ENCODE data around the gene PCSK5. TPM values are rescaled to one million over a fixed set of nuclear protein-coding genes. Genes with fewer than 3 reads are reported as not detected.

PCSK5 gene
- total and polyA plus RNA-seq, 2 donors (not counting 3 experiments of a cell fraction or from before 2014, with no cell fraction given) = 2.6 to 4.8 TPM

DNA sequence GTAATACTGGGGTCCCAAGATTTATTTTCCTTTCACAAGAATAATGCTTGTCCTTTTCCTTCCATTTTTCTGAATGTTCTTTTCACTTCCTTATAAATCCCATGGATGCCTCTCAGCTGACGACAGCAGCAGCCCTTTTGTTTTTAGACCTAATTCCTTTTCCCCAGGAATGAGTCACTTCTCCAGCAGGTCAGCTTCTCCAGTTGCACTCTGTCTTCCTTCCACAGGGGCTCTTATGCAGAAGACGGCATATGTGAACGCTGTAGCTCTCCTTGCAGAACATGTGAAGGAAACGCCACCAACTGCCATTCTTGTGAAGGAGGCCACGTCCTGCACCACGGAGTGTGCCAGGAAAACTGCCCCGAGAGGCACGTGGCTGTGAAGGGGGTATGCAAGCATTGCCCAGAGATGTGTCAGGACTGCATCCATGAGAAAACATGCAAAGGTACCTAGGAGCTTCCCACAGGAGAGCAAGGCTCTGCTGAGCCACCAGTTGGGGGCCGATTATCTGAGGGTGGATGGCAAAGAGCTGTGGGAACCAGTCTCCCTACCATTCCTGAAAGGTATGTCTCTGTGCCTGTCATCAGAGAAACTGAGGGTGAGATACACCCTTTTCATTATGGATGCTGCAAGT lies 430.8 kb downstream of the PCSK5 start:
- peaks cover 8% of the 10 kb centered on the region for H3K4me1 ChIP-seq (ENCODE audit: control insufficient read depth, extremely low read depth, insufficient read depth, low read length)
- H3K9ac ChIP-seq (replicated peaks; ENCODE audit: extremely low read depth, insufficient read depth, low read length) = peak overlapping the region; percentile 31
- no peaks in the 10 kb centered on the region for H4K20me1 ChIP-seq (replicated peaks; ENCODE audit: control insufficient read depth, extremely low read depth, insufficient read depth, low read length)
- peak overlapping the region; percentile 82 for H2AFZ ChIP-seq (ENCODE audit: low read depth, low read length)
- no peak overlapping the region for H3K4me3 ChIP-seq (replicated peaks in 1 of 3; ENCODE audit: insufficient read depth in 1 of 3, low read depth in 1 of 3, low read length in 3 of 3)
- H3K27ac ChIP-seq (ENCODE audit: insufficient read depth, low read depth, low read length) = peak overlapping the region; percentile 63
- no peaks in the 10 kb centered on the region for H3K9me1 ChIP-seq (replicated peaks; ENCODE audit: control insufficient read depth, extremely low read depth, insufficient read depth, low read length)
- FAIRE-seq = peak; percentile 96
- peak; percentile 87 for DNase-seq (ENCODE audit: low read depth, low spot score)
- no peak overlapping the region for H3K4me2 ChIP-seq (ENCODE audit: insufficient read depth, low read length)
- dilution Hi-C loops (cut with MboI; ENCODE audit: extremely low pct_ligation_motif_present, low sequenced_read_pairs) = no loop called here
- intact Hi-C loops (cut with micrococcal nuclease) = loop anchor here (1.0 to 5.0 kb wide), 4 partner anchors 54 to 429 kb away; partner anchors contain the start of genes PCSK5 and RFK
- no peaks in the 10 kb centered on the region for H3K27me3 ChIP-seq (ENCODE audit: control insufficient read depth in 2 of 2, insufficient read depth in 2 of 2, low read length in 2 of 2)
- no peaks in the 10 kb centered on the region for H3K36me3 ChIP-seq (ENCODE audit: control insufficient read depth in 2 of 2, extremely low read depth in 1 of 2, insufficient read depth in 2 of 2, low read length in 2 of 2)
- no peaks in the 10 kb centered on the region for H3K79me2 ChIP-seq (ENCODE audit: control insufficient read depth, insufficient read depth, low read length)
- CTCF ChIA-PET = interaction anchor here (0.7 to 2.1 kb wide), 15 partner anchors 11 to 1056 kb away, joined by 3 to 20 read pairs (median 3); partner anchors contain the start of genes PCSK5 and RFK
- BruUV-seq (replicated peaks) = no TSS peak
- TF ChIP-seq EZH2 (IDR thresholded peaks at IDR 0.05; ENCODE audit: borderline replicate concordance, low read depth, low read length, severe bottlenecking) (no peak), FOS (IDR thresholded peaks at IDR 0.05; ENCODE audit: borderline replicate concordance, insufficient read depth, low read length) (peak; percentile 86), JUN (IDR thresholded peaks at IDR 0.05; ENCODE audit: borderline replicate concordance, insufficient read depth, insufficient read length, low read depth) (peak; percentile 76), POLR2AphosphoS5 (IDR thresholded peaks at IDR 0.05; ENCODE audit: insufficient read depth, low read depth, low read length) (no peak), MYC (IDR thresholded peaks at IDR 0.05; ENCODE audit: low read depth, low read length) (no peak), CTCF (IDR thresholded peaks at IDR 0.05; ENCODE audit: extremely low read depth in 1 of 2, insufficient read depth in 1 of 2, low read depth in 1 of 2, low read length in 2 of 2) (no peak), POLR2A (IDR thresholded peaks at IDR 0.05; ENCODE audit: low read depth, low read length) (no peak)
- H3K9me3 ChIP-seq (replicated peaks; ENCODE audit: control insufficient read depth, insufficient read depth, low read length) = no peaks in the 10 kb centered on the region
- POLR2A ChIA-PET = no interaction called here
